Measurements from ENCODE around the gene STPG4. TPM values are rescaled to one million over a fixed set of nuclear protein-coding genes. Genes with fewer than 3 reads are reported as not detected.

Gene STPG4
- total RNA-seq, 4 donors from 2014 or later = 1.7 to 5.8 TPM; not detected in 2

- no peaks in the 10 kb centered on the region for H3K9me3 ChIP-seq
- peaks cover 0 to 25% (median 0%) of the 10 kb centered on the region in 3 donors for H3K36me3 ChIP-seq
- H3K4me3 ChIP-seq = no peak overlapping the region
- TF ChIP-seq CTCF (IDR thresholded peaks at IDR 0.05) = no peak
- TF ChIP-seq POLR2A (IDR thresholded peaks at IDR 0.05) = no peak
- H3K27me3 ChIP-seq = no peaks in the 10 kb centered on the region
- H3K27ac ChIP-seq = no peak overlapping the region
- H3K4me1 ChIP-seq = peaks cover 0 to 67% (median 20%) of the 10 kb centered on the region in 4 donors
- peak in 1 of 3 donors; percentile 45 for DNase-seq
These were observed 94.4 kb downstream of the STPG4 start for GRCh38 chr2:47060652-47061170.

GRCh38 chr2:47058003-47058931, 96.8 kb downstream of the STPG4 start:
- no peak for DNase-seq
- Histone ChIP-seq H3K27ac (peak overlapping the region; percentile 57 to 84 (median 72)), H3K27me3 (no peaks in the 10 kb centered on the region), H3K4me1 (peaks cover 0 to 51% (median 21%) of the 10 kb centered on the region in 4 donors), H3K9me3 (no peaks in the 10 kb centered on the region), H3K4me3 (no peak overlapping the region), H3K36me3 (peaks cover 0 to 14% (median 0%) of the 10 kb centered on the region in 3 donors)
- TF ChIP-seq POLR2A (IDR thresholded peaks at IDR 0.05) (no peak), CTCF (IDR thresholded peaks at IDR 0.05) (no peak)

GRCh38 chr2:47057687-47058002, 97.5 kb downstream of the STPG4 start:
- Histone ChIP-seq H3K27ac (peak overlapping the region; percentile 57 to 84 (median 72)), H3K36me3 (peaks cover 0 to 20% (median 0%) of the 10 kb centered on the region in 3 donors), H3K4me3 (no peak overlapping the region), H3K27me3 (no peaks in the 10 kb centered on the region), H3K9me3 (no peaks in the 10 kb centered on the region), H3K4me1 (peaks cover 0 to 46% (median 21%) of the 10 kb centered on the region in 4 donors)
- DNase-seq = no peak
- TF ChIP-seq POLR2A (IDR thresholded peaks at IDR 0.05) (no peak), CTCF (IDR thresholded peaks at IDR 0.05) (no peak)

- Histone ChIP-seq H3K4me1 (peaks cover 0 to 41% (median 21%) of the 10 kb centered on the region in 4 donors), H3K9me3 (no peaks in the 10 kb centered on the region), H3K27ac (peak overlapping the region; percentile 57 to 84 (median 72)), H3K4me3 (no peak overlapping the region), H3K36me3 (peaks cover 0 to 26% (median 0%) of the 10 kb centered on the region in 3 donors), H3K27me3 (no peaks in the 10 kb centered on the region)
- DNase-seq = peak in 2 of 3 donors; percentile 52 to 75
- TF ChIP-seq CTCF (IDR thresholded peaks at IDR 0.05) (no peak), POLR2A (IDR thresholded peaks at IDR 0.05) (no peak)
These were observed 98.0 kb downstream of the STPG4 start for GRCh38 chr2:47056868-47057686.

- H3K27ac ChIP-seq = peak overlapping the region; percentile 57 to 84 (median 72)
- no peaks in the 10 kb centered on the region for H3K27me3 ChIP-seq
- no peak for TF ChIP-seq POLR2A (IDR thresholded peaks at IDR 0.05)
- TF ChIP-seq CTCF (IDR thresholded peaks at IDR 0.05) = no peak
- peaks cover 0 to 37% (median 21%) of the 10 kb centered on the region in 4 donors for H3K4me1 ChIP-seq
- no peak overlapping the region for H3K4me3 ChIP-seq
- H3K36me3 ChIP-seq = peaks cover 0 to 32% (median 0%) of the 10 kb centered on the region in 3 donors
- no peak for DNase-seq
- H3K9me3 ChIP-seq = no peaks in the 10 kb centered on the region
These were observed 98.7 kb downstream of the STPG4 start for GRCh38 chr2:47056374-47056773.

Measured in Peyer's patch (tissue), 4 donors.